ENCODE data around the gene TMTC2. TPM values are rescaled to one million over a fixed set of nuclear protein-coding genes. Genes with fewer than 3 reads are reported as not detected.

Gene TMTC2
- total and polyA plus RNA-seq, 3 experiments from 2014 or later, result 0.13 to 2.5 (median 2.2) TPM

GRCh38 chr12:82745063-82745674 is 58.5 kb downstream of the TMTC2 start:
- Mint-ChIP-seq H3K27ac (no peak overlapping the region), H3K4me3 (no peak overlapping the region), H3K9me3 (no peaks in the 10 kb centered on the region), H3K36me3 (peaks cover 0 to 24% (median 4%) of the 10 kb centered on the region in 3 donors), H3K27me3 (no peaks in the 10 kb centered on the region), H3K4me1 (no peaks in the 10 kb centered on the region)
- H3K36me3 ChIP-seq (ENCODE audit: insufficient read depth, low read length), result no peaks in the 10 kb centered on the region
- H3K4me1 ChIP-seq (ENCODE audit: insufficient read depth, low read length), result no peaks in the 10 kb centered on the region
- CTCF ChIA-PET, result no interaction called here
- H3K9me3 ChIP-seq (ENCODE audit: low read length), result no peaks in the 10 kb centered on the region
- no peaks in the 10 kb centered on the region for H3K27me3 ChIP-seq (ENCODE audit: insufficient read depth, low read length, poor library complexity, severe bottlenecking)
- no peak overlapping the region for H3K27ac ChIP-seq (ENCODE audit: low read depth, low read length)
- H3K4me3 ChIP-seq (ENCODE audit: low read length), result no peak overlapping the region
- POLR2A ChIA-PET, result no interaction called here
- no peak for DNase-seq

DNA sequence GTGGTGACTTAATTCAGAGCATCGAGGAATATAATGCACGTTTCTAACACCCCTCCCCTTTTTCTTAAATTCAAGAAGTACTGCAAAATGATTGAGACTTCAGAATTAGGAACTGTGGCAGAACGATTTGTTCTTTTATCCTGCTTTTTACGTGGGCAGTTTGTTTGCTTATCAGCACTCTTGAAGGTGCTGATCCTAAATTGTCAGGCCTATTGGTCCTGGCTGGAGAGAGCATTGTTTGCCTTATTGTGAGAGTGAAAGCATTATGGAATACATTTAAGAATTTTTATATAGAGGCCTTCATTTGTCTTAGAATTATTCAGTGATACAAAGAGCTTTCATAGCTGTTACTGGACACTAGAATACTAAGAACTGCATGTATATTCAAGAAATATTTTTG is 59.1 kb downstream of the TMTC2 start:
- POLR2A ChIA-PET, result no interaction called here
- Mint-ChIP-seq H3K27me3 (no peaks in the 10 kb centered on the region), H3K4me1 (no peaks in the 10 kb centered on the region), H3K4me3 (no peak overlapping the region), H3K36me3 (peaks cover 0 to 28% (median 4%) of the 10 kb centered on the region in 3 donors), H3K27ac (no peak overlapping the region), H3K9me3 (peaks cover 0 to 2% (median 0%) of the 10 kb centered on the region in 5 donors)
- no peaks in the 10 kb centered on the region for H3K36me3 ChIP-seq (ENCODE audit: insufficient read depth, low read length)
- H3K27me3 ChIP-seq (ENCODE audit: insufficient read depth, low read length, poor library complexity, severe bottlenecking), result no peaks in the 10 kb centered on the region
- no peak overlapping the region for H3K4me3 ChIP-seq (ENCODE audit: low read length)
- CTCF ChIA-PET, result no interaction called here
- DNase-seq, result no peak
- no peaks in the 10 kb centered on the region for H3K9me3 ChIP-seq (ENCODE audit: low read length)
- H3K4me1 ChIP-seq (ENCODE audit: insufficient read depth, low read length), result no peaks in the 10 kb centered on the region
- H3K27ac ChIP-seq (ENCODE audit: low read depth, low read length), result no peak overlapping the region

DNA sequence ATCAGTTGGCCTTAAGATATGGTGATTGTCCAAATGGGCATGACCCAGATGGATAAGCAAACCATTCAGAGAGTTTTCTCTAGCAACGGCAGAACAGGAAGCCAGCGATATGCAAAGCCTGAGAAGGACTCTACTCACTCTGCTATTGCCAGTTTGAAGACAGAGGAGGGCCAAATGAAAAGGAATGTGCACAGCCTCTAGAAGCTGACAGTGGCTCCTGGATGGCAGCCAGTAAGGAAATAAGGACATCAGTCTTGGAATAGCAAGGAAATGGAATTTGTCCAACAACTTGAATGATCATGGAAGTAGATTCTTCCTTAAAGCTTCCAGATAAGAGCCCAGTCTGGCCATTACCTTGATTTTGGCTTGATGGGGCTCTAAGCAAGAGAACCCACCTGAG is 60.0 kb downstream of the TMTC2 start:
- H3K27ac ChIP-seq (ENCODE audit: low read depth, low read length), result no peak overlapping the region
- no peaks in the 10 kb centered on the region for H3K4me1 ChIP-seq (ENCODE audit: insufficient read depth, low read length)
- H3K9me3 ChIP-seq (ENCODE audit: low read length), result no peaks in the 10 kb centered on the region
- peaks cover 0 to 4% (median 0%) of the 10 kb centered on the region in 5 donors for H3K9me3 Mint-ChIP-seq
- DNase-seq, result no peak
- CTCF ChIA-PET, result no interaction called here
- peaks cover 0 to 20% (median 4%) of the 10 kb centered on the region in 3 donors for H3K36me3 Mint-ChIP-seq
- no peaks in the 10 kb centered on the region for H3K4me1 Mint-ChIP-seq
- no peak overlapping the region for H3K4me3 Mint-ChIP-seq
- POLR2A ChIA-PET, result no interaction called here
- H3K27me3 Mint-ChIP-seq, result no peaks in the 10 kb centered on the region
- H3K27me3 ChIP-seq (ENCODE audit: insufficient read depth, low read length, poor library complexity, severe bottlenecking), result no peaks in the 10 kb centered on the region
- no peak overlapping the region for H3K27ac Mint-ChIP-seq
- H3K4me3 ChIP-seq (ENCODE audit: low read length), result no peak overlapping the region
- H3K36me3 ChIP-seq (ENCODE audit: insufficient read depth, low read length), result no peaks in the 10 kb centered on the region

GRCh38 chr12:82749015-82749414 is 62.3 kb downstream of the TMTC2 start:
- H3K36me3 ChIP-seq (ENCODE audit: insufficient read depth, low read length), result no peaks in the 10 kb centered on the region
- Mint-ChIP-seq H3K9me3 (peaks cover 0 to 4% (median 0%) of the 10 kb centered on the region in 5 donors), H3K4me3 (no peak overlapping the region), H3K27me3 (no peaks in the 10 kb centered on the region), H3K36me3 (peaks cover 0 to 13% (median 2%) of the 10 kb centered on the region in 3 donors), H3K27ac (no peak overlapping the region), H3K4me1 (no peaks in the 10 kb centered on the region)
- H3K4me1 ChIP-seq (ENCODE audit: insufficient read depth, low read length), result no peaks in the 10 kb centered on the region
- ChIA-PET POLR2A (no interaction called here), CTCF (no interaction called here)
- H3K4me3 ChIP-seq (ENCODE audit: low read length), result no peak overlapping the region
- no peaks in the 10 kb centered on the region for H3K9me3 ChIP-seq (ENCODE audit: low read length)
- H3K27me3 ChIP-seq (ENCODE audit: insufficient read depth, low read length, poor library complexity, severe bottlenecking), result no peaks in the 10 kb centered on the region
- DNase-seq, result no peak
- H3K27ac ChIP-seq (ENCODE audit: low read depth, low read length), result no peak overlapping the region

DNA sequence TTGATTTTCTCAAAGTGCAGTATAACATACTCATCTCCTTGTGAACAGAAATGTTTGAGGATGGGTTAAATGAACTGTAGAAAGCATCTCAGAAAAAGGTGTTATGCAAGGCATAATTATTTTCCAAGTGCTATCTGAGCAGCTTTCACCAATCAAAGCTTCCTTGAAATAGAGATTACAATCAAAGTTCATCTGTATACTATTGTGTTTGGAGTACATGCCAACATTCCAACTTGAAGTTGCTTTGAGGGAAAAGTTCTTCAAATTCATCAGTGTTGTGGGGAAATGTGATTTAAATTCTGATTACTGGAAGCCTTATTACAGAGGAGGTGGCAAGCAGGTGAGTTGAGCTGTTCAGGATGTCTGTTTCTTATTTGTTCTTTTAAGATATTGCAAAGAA is 68.2 kb downstream of the TMTC2 start:
- Mint-ChIP-seq H3K9me3 (peaks cover 0 to 4% (median 0%) of the 10 kb centered on the region in 5 donors), H3K27ac (peak overlapping the region in 1 of 8 donors; percentile 18), H3K36me3 (peaks cover 0 to 9% (median 0%) of the 10 kb centered on the region in 3 donors), H3K4me3 (no peak overlapping the region), H3K27me3 (no peaks in the 10 kb centered on the region), H3K4me1 (no peaks in the 10 kb centered on the region)
- no peak overlapping the region for H3K4me3 ChIP-seq (ENCODE audit: low read length)
- ChIA-PET CTCF (no interaction called here), POLR2A (no interaction called here)
- H3K9me3 ChIP-seq (ENCODE audit: low read length), result no peaks in the 10 kb centered on the region
- no peaks in the 10 kb centered on the region for H3K4me1 ChIP-seq (ENCODE audit: insufficient read depth, low read length)
- H3K27ac ChIP-seq (ENCODE audit: low read depth, low read length), result no peak overlapping the region
- no peak for DNase-seq
- H3K27me3 ChIP-seq (ENCODE audit: insufficient read depth, low read length, poor library complexity, severe bottlenecking), result no peaks in the 10 kb centered on the region
- no peaks in the 10 kb centered on the region for H3K36me3 ChIP-seq (ENCODE audit: insufficient read depth, low read length)

- Histone ChIP-seq H3K4me1 (ENCODE audit: insufficient read depth, low read length) (no peaks in the 10 kb centered on the region), H3K27ac (ENCODE audit: low read depth, low read length) (no peak overlapping the region), H3K27me3 (ENCODE audit: insufficient read depth, low read length, poor library complexity, severe bottlenecking) (no peaks in the 10 kb centered on the region), H3K36me3 (ENCODE audit: insufficient read depth, low read length) (no peaks in the 10 kb centered on the region), H3K4me3 (ENCODE audit: low read length) (no peak overlapping the region), H3K9me3 (ENCODE audit: low read length) (no peaks in the 10 kb centered on the region)
- H3K36me3 Mint-ChIP-seq, result no peaks in the 10 kb centered on the region
- no peak for DNase-seq
- CTCF ChIA-PET, result no interaction called here
- no peak overlapping the region for H3K27ac Mint-ChIP-seq
- POLR2A ChIA-PET, result no interaction called here
- no peak overlapping the region for H3K4me3 Mint-ChIP-seq
- no peaks in the 10 kb centered on the region for H3K9me3 Mint-ChIP-seq
- H3K4me1 Mint-ChIP-seq, result no peaks in the 10 kb centered on the region
- H3K27me3 Mint-ChIP-seq, result no peaks in the 10 kb centered on the region
Measured at GRCh38 chr12:82756303-82756702, 69.6 kb downstream of the TMTC2 start.

DNA sequence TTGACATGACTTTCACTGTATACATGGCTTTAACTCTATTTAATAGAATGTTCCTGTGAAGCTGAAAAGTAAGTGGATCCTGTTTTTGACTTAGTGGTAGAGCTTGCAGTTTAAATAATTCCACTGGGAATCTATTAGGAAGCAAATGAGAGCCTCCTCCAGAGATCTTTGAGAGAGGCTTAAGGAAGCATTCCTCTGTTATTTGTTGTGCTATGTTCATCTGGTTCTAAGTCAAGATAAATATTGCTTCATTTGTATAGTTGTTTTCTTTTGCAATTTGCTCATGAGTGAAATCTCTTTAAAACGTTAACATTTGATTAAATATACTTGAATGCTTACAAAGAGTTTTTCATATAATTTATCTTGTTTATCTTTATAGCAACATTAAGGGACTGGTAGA is 70.4 kb downstream of the TMTC2 start:
- Histone ChIP-seq H3K9me3 (ENCODE audit: low read length) (no peaks in the 10 kb centered on the region), H3K36me3 (ENCODE audit: insufficient read depth, low read length) (no peaks in the 10 kb centered on the region), H3K4me1 (ENCODE audit: insufficient read depth, low read length) (no peaks in the 10 kb centered on the region), H3K4me3 (ENCODE audit: low read length) (no peak overlapping the region), H3K27me3 (ENCODE audit: insufficient read depth, low read length, poor library complexity, severe bottlenecking) (no peaks in the 10 kb centered on the region), H3K27ac (ENCODE audit: low read depth, low read length) (no peak overlapping the region)
- Mint-ChIP-seq H3K36me3 (no peaks in the 10 kb centered on the region), H3K9me3 (no peaks in the 10 kb centered on the region), H3K27ac (no peak overlapping the region), H3K27me3 (no peaks in the 10 kb centered on the region), H3K4me1 (no peaks in the 10 kb centered on the region), H3K4me3 (no peak overlapping the region)
- CTCF ChIA-PET, result no interaction called here
- no peak for DNase-seq
- POLR2A ChIA-PET, result no interaction called here

- Mint-ChIP-seq H3K9me3 (no peaks in the 10 kb centered on the region), H3K4me3 (no peak overlapping the region), H3K27ac (no peak overlapping the region), H3K27me3 (no peaks in the 10 kb centered on the region), H3K4me1 (no peaks in the 10 kb centered on the region), H3K36me3 (peaks cover 0 to 4% (median 0%) of the 10 kb centered on the region in 3 donors)
- Histone ChIP-seq H3K4me1 (ENCODE audit: insufficient read depth, low read length) (no peaks in the 10 kb centered on the region), H3K9me3 (ENCODE audit: low read length) (no peaks in the 10 kb centered on the region), H3K27ac (ENCODE audit: low read depth, low read length) (no peak overlapping the region), H3K4me3 (ENCODE audit: low read length) (no peak overlapping the region), H3K36me3 (ENCODE audit: insufficient read depth, low read length) (no peaks in the 10 kb centered on the region), H3K27me3 (ENCODE audit: insufficient read depth, low read length, poor library complexity, severe bottlenecking) (no peaks in the 10 kb centered on the region)
- ChIA-PET POLR2A (no interaction called here), CTCF (no interaction called here)
- no peak for DNase-seq
Measured at GRCh38 chr12:82757656-82758055, 71.0 kb downstream of the TMTC2 start.
